SU-DHL-6 (cell line): ENCODE results near the gene RELCH.

Experiments
- H2AFZ ChIP-seq: fragments of 200-600 bp; sonication (generic); 2 replicates; pipeline ENCODE4 v1.6.1; 2014; ENCODE audit warnings: low read depth, mild to moderate bottlenecking, moderate library complexity, mixed read lengths, antibody characterized with exemption, low read length; ENCODE audit not compliant: severe bottlenecking
- H3F3A ChIP-seq: fragments of 200-600 bp; shearing (Covaris generic); 2 replicates; pipeline ENCODE4 v1.6.0; 2016; ENCODE audit warnings: antibody characterized with exemption, mild to moderate bottlenecking; ENCODE audit not compliant: insufficient read depth
- H3K27ac ChIP-seq: fragments of 200-600 bp; sonication (generic); 2 replicates; pipeline ENCODE4 v1.5.1; 2016; ENCODE audit warnings: low read depth, mild to moderate bottlenecking, low read length, moderate library complexity, mixed read lengths
- H3K27me3 ChIP-seq: fragments of 200-600 bp; sonication (generic), shearing (Covaris generic); 2 replicates; pipeline ENCODE4 v1.6.0; 2014; ENCODE audit warnings: mild to moderate bottlenecking, low read length
- H3K36me3 ChIP-seq: fragments of 200-600 bp; sonication (generic); 2 replicates; pipeline ENCODE4 v1.6.1; 2014; ENCODE audit warnings: mild to moderate bottlenecking, low read length, mixed read lengths
- H3K4me2 ChIP-seq: fragments of 300-600, 200-600 bp; shearing (Covaris generic), sonication (generic); 2 replicates; pipeline ENCODE4 v1.6.0; 2014; ENCODE audit warnings: low read length, low read depth, mild to moderate bottlenecking; ENCODE audit not compliant: poor library complexity, severe bottlenecking
- H3K4me3 ChIP-seq: fragments of 200-600 bp; sonication (generic); 2 replicates; pipeline ENCODE4 v1.5.1; 2014; ENCODE audit warnings: antibody characterized with exemption, low read length, mild to moderate bottlenecking, mixed read lengths; ENCODE audit not compliant: insufficient read depth, poor library complexity, severe bottlenecking
- H3K79me2 ChIP-seq: fragments of 200-600 bp; sonication (generic); 2 replicates; pipeline ENCODE4 v1.6.1; 2014; ENCODE audit warnings: mild to moderate bottlenecking, low read length, moderate library complexity; ENCODE audit not compliant: insufficient read depth
- H3K9ac ChIP-seq: fragments of 200-600 bp; sonication (generic); 2 replicates; pipeline ENCODE4 v1.7.0; 2014; ENCODE audit warnings: mild to moderate bottlenecking, low read length
- H3K9me2 ChIP-seq: fragments of 200-600 bp; sonication (generic); replicated peaks from 2 replicates; pipeline ENCODE4 v1.6.1; 2014; ENCODE audit warnings: low read length; ENCODE audit not compliant: insufficient read depth
- H3K9me3 ChIP-seq: fragments of 200-600 bp; sonication (generic); 2 replicates; pipeline ENCODE4 v1.6.1; 2014; ENCODE audit warnings: low read length, mixed read lengths; ENCODE audit not compliant: insufficient read depth
- H4K20me1 ChIP-seq: fragments of 200-600 bp; sonication (generic); 2 replicates; pipeline ENCODE4 v1.6.1; 2014; ENCODE audit warnings: low read depth, mild to moderate bottlenecking, antibody characterized with exemption, low read length, moderate library complexity, mixed read lengths
- EZH2phosphoT487 ChIP-seq: fragments of 200-600 bp; sonication (generic), shearing (Covaris generic); conservative IDR thresholded peaks from 2 replicates; pipeline ENCODE4 v1.6.1; 2018; ENCODE audit warnings: mild to moderate bottlenecking, antibody characterized with exemption, low read length, moderate library complexity, mixed read lengths
- TF ChIP-seq, protein P1 (sequence below): fragments of 200-600 bp; sonication (generic); IDR thresholded peaks from one replicate; pipeline ENCODE4 v1.5.1; 2017; ENCODE audit warnings: antibody characterized with exemption, mild to moderate bottlenecking, low read length, moderate library complexity; ENCODE audit not compliant: insufficient read depth, poor library complexity, severe bottlenecking

RELCH gene

GRCh38 chr18:62325806-62326645 lies 139.0 kb downstream of the RELCH start:
- no peaks in the 10 kb centered on the region for H3K36me3 ChIP-seq
- no peaks in the 10 kb centered on the region for H3F3A ChIP-seq
- peak overlapping the region; percentile 30 for H3K4me2 ChIP-seq
- H3K4me3 ChIP-seq = no peak overlapping the region
- no peak for TF ChIP-seq EZH2phosphoT487
- TF ChIP-seq, protein P1, sequence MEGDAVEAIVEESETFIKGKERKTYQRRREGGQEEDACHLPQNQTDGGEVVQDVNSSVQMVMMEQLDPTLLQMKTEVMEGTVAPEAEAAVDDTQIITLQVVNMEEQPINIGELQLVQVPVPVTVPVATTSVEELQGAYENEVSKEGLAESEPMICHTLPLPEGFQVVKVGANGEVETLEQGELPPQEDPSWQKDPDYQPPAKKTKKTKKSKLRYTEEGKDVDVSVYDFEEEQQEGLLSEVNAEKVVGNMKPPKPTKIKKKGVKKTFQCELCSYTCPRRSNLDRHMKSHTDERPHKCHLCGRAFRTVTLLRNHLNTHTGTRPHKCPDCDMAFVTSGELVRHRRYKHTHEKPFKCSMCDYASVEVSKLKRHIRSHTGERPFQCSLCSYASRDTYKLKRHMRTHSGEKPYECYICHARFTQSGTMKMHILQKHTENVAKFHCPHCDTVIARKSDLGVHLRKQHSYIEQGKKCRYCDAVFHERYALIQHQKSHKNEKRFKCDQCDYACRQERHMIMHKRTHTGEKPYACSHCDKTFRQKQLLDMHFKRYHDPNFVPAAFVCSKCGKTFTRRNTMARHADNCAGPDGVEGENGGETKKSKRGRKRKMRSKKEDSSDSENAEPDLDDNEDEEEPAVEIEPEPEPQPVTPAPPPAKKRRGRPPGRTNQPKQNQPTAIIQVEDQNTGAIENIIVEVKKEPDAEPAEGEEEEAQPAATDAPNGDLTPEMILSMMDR = no peak
- no peaks in the 10 kb centered on the region for H3K27me3 ChIP-seq
- H3K27ac ChIP-seq = no peak overlapping the region
- no peaks in the 10 kb centered on the region for H3K79me2 ChIP-seq
- H3K9me2 ChIP-seq = no peaks in the 10 kb centered on the region
- no peaks in the 10 kb centered on the region for H3K9me3 ChIP-seq
- H2AFZ ChIP-seq = no peak overlapping the region
- no peak overlapping the region for H3K9ac ChIP-seq
- no peaks in the 10 kb centered on the region for H4K20me1 ChIP-seq

- H3F3A ChIP-seq = no peaks in the 10 kb centered on the region
- TF ChIP-seq, protein P1 = no peak
- TF ChIP-seq EZH2phosphoT487 = no peak
- no peak overlapping the region for H3K9ac ChIP-seq
- no peaks in the 10 kb centered on the region for H3K79me2 ChIP-seq
- no peak overlapping the region for H3K4me2 ChIP-seq
- H3K4me3 ChIP-seq = no peak overlapping the region
- no peaks in the 10 kb centered on the region for H3K27me3 ChIP-seq
- no peaks in the 10 kb centered on the region for H3K9me3 ChIP-seq
- no peak overlapping the region for H2AFZ ChIP-seq
- no peaks in the 10 kb centered on the region for H4K20me1 ChIP-seq
- H3K9me2 ChIP-seq = no peaks in the 10 kb centered on the region
- H3K27ac ChIP-seq = no peak overlapping the region
- H3K36me3 ChIP-seq = no peaks in the 10 kb centered on the region
These were observed 139.7 kb downstream of the RELCH start for GRCh38 chr18:62326646-62327348.

- Histone ChIP-seq H3K27me3 (no peaks in the 10 kb centered on the region), H3K79me2 (no peaks in the 10 kb centered on the region), H2AFZ (no peak overlapping the region), H3K9me3 (no peaks in the 10 kb centered on the region), H3K9me2 (no peaks in the 10 kb centered on the region), H3K4me2 (peak overlapping the region; percentile 3), H4K20me1 (no peaks in the 10 kb centered on the region), H3K4me3 (no peak overlapping the region), H3K27ac (no peak overlapping the region), H3K9ac (no peak overlapping the region), H3F3A (no peaks in the 10 kb centered on the region), H3K36me3 (no peaks in the 10 kb centered on the region)
- no peak for TF ChIP-seq EZH2phosphoT487
- TF ChIP-seq, protein P1 = no peak
These were observed 140.9 kb downstream of the RELCH start for GRCh38 chr18:62327977-62328376.
